ENCODE data around the gene C5orf58. TPM values are rescaled to one million over a fixed set of nuclear protein-coding genes. Genes with fewer than 3 reads are reported as not detected.
A peak's percentile ranks its signal among the peaks of the same experiment; 100 is the strongest.

The C5orf58 gene
- total RNA-seq, 1 donor from 2014 or later = not detected

DNA sequence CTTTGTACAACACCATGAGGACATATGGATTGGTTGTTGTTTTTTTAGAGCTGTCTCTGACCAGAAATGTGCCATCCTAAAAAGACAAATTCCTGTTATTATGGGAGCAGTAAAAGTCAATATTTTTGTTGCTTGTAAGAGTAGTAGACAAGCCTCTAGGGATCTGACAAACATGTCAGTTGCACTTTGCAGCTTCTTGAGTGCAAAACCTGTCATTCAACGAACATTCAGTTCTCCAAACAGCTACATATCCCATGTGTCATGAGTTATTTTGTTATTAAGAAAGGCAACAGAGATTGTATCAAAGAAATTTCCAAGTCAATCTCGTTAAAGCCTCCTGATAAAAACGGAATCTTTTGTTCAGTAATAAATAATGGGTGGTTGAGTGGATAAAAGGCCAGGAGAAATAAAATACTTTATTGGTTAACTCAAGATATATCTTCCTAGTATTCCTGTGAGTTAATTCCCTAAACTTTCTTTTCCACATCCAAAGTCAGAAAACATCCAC is 18.1 kb downstream of the C5orf58 start:
- no peak overlapping the region for H3K27ac Mint-ChIP-seq
- intact Hi-C loops (cut with micrococcal nuclease) = no loop called here
- peaks cover 13% of the 10 kb centered on the region for H3K9me3 Mint-ChIP-seq
- H3K27me3 Mint-ChIP-seq (ENCODE audit: low read depth) = no peaks in the 10 kb centered on the region
- peaks cover 27% of the 10 kb centered on the region for H3K4me1 Mint-ChIP-seq (ENCODE audit: low read depth)
- H3K4me3 Mint-ChIP-seq (ENCODE audit: low read depth) = no peak overlapping the region
- no peak for DNase-seq (ENCODE audit: low spot score)
- H3K36me3 Mint-ChIP-seq (ENCODE audit: low read depth) = peaks cover 98% of the 10 kb centered on the region

DNA sequence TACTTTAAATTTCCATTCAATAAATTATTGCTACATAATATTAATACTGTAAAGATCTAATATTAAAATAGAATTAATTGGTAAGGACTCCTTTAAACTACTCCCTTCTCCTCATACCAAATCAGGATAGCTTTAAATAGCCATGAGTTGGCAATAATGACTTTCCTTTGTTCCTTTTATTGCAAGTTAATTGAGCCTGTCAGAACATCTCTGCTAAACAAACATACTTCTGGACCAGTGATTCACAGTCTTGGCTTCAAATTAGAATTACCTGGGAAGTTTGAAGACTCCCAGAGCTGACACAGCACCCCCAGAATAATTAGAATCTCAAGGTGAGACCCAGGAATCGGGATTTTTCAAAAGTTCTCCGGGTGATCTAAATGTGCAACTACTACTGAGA is 18.7 kb downstream of the C5orf58 start:
- intact Hi-C loops (cut with micrococcal nuclease) = no loop called here

DNA sequence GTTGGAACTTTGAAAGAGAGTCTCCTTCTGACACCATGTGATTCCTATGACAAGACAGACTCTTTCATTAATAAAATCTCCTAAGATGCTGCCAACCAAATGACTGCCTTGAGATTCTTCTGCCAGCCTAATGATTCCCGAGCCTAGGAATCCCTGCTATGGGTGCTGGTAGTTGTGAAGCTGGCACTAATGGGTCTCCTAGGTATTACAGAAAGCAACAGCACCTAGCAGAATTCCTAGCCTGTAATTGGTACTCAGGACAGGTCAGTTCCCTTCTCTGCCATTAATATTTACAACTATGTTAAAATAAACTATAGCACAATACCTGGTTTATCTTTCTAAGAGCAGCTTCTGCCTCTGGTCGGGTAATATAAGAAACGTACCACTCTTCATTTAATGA is 19.3 kb downstream of the C5orf58 start:
- Mint-ChIP-seq H3K4me1 (ENCODE audit: low read depth) (peaks cover 35% of the 10 kb centered on the region), H3K27me3 (ENCODE audit: low read depth) (no peaks in the 10 kb centered on the region), H3K27ac (no peak overlapping the region), H3K4me3 (ENCODE audit: low read depth) (no peak overlapping the region), H3K36me3 (ENCODE audit: low read depth) (peaks cover 98% of the 10 kb centered on the region), H3K9me3 (peaks cover 5% of the 10 kb centered on the region)
- intact Hi-C loops (cut with micrococcal nuclease) = no loop called here
- no peak for DNase-seq (ENCODE audit: low spot score)

More for the DNA sequence above, 18.7 kb downstream of the C5orf58 start:
- Mint-ChIP-seq H3K27ac (no peak overlapping the region), H3K4me1 (ENCODE audit: low read depth) (peaks cover 31% of the 10 kb centered on the region), H3K36me3 (ENCODE audit: low read depth) (peaks cover 98% of the 10 kb centered on the region), H3K9me3 (peaks cover 10% of the 10 kb centered on the region), H3K27me3 (ENCODE audit: low read depth) (no peaks in the 10 kb centered on the region), H3K4me3 (ENCODE audit: low read depth) (no peak overlapping the region)
- no peak for DNase-seq (ENCODE audit: low spot score)

DNA sequence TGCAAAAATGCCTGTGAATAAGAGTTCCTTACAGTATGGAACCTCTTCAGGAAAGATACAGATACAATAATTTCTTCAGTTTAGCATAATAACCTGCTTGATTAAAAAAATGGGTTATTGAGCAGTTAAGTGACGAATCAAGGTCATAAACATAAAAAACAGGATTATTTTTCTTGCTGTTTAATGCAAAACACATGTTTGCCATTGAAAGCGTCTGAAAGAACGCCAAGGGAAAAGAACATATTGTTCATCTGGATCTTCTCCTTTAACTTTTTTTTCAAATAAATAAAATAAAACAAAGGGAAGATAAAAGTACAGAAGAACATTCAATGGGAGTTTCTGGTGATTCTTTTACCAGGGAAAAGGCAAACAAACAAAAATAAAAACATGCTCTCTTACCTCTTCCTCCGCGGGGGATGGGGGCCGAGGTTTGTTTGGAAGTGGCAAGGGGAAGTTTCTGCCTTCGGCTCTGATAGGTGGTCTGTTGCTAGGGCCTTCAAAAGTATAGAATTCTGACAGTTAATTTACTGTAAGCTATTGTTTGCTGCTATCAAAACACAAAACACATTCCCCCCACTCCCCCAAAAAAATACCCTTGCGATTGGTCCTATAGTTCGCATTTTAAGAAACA is 20.1 kb downstream of the C5orf58 start:
- peaks cover 37% of the 10 kb centered on the region for H3K4me1 Mint-ChIP-seq (ENCODE audit: low read depth)
- H3K27me3 Mint-ChIP-seq (ENCODE audit: low read depth) = no peaks in the 10 kb centered on the region
- peaks cover 98% of the 10 kb centered on the region for H3K36me3 Mint-ChIP-seq (ENCODE audit: low read depth)
- H3K4me3 Mint-ChIP-seq (ENCODE audit: low read depth) = no peak overlapping the region
- H3K9me3 Mint-ChIP-seq = no peaks in the 10 kb centered on the region
- no peak overlapping the region for H3K27ac Mint-ChIP-seq
- DNase-seq (ENCODE audit: low spot score) = no peak
- intact Hi-C loops (cut with micrococcal nuclease) = no loop called here

DNA sequence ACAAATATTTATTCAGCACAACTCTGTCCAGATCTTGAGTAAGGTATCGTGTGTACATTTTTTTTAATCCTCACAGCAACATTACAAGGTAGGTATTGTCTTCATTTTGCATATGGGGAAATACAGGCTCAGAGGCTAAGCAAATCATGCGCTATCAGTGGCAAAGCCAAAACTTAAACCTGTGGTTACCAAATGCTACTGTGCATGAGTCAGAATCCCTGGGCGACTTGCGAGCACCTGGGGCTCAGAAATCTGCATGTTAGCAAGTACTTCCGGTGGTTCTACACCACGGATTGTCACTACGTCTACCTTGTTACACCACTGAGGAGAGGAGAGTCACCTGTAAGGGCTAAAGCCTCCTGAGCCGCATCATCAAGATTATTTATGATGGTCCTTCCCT is 21.3 kb downstream of the C5orf58 start:
- Mint-ChIP-seq H3K4me3 (ENCODE audit: low read depth) (no peak overlapping the region), H3K27ac (peak overlapping the region; percentile 69), H3K9me3 (no peaks in the 10 kb centered on the region), H3K36me3 (ENCODE audit: low read depth) (peaks cover 97% of the 10 kb centered on the region), H3K4me1 (ENCODE audit: low read depth) (peaks cover 38% of the 10 kb centered on the region), H3K27me3 (ENCODE audit: low read depth) (no peaks in the 10 kb centered on the region)
- DNase-seq (ENCODE audit: low spot score) = peak; percentile 58
- intact Hi-C loops (cut with micrococcal nuclease) = loop anchor here (1.0 to 2.0 kb wide), 2 partner anchors 15 to 77 kb away; no protein-coding TSS in a partner anchor

DNA sequence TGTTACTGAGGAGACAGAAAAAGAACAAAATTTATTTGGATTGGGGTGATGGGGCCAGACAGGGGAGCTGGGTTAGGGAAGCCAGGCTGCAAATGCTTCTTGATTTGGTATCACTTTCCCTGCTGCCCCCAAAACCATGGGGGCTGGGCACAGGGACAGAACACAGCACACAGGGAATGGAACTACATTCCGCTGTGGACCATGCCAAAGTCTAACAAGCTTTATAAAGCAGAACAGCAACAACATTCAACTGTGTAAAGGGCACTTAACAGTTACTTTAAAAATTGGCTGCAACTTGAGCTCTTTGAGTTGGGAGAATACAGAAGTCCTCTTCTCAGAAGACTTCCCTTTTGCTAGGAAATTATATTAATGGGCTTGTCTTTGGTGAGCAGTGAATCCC is 23.8 kb downstream of the C5orf58 start:
- no peak for DNase-seq (ENCODE audit: low spot score)
- intact Hi-C loops (cut with micrococcal nuclease) = no loop called here
- Mint-ChIP-seq H3K9me3 (no peaks in the 10 kb centered on the region), H3K27me3 (ENCODE audit: low read depth) (no peaks in the 10 kb centered on the region), H3K4me1 (ENCODE audit: low read depth) (peaks cover 48% of the 10 kb centered on the region), H3K27ac (peak overlapping the region; percentile 38), H3K36me3 (ENCODE audit: low read depth) (peaks cover 98% of the 10 kb centered on the region), H3K4me3 (ENCODE audit: low read depth) (no peak overlapping the region)

DNA sequence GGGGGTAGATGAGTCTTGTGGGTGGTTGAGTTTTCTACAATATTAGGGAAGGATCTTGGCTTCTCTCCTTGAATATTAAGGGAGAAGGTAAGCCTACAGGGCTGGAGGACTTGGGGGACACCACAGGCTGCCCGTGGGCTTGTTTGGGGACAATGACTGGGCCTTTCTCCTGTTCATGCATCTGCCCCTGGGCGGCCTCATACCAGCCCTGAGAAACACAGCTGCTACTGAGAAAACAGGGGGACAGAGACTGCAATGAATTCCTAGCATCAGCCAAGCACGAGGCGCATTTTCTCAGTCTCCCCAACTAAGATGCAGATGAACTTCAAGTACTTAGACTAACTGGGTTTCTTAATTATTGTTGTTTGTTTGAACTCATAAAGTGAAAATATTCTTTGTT is 24.6 kb downstream of the C5orf58 start:
- Mint-ChIP-seq H3K27me3 (ENCODE audit: low read depth) (no peaks in the 10 kb centered on the region), H3K27ac (peak overlapping the region; percentile 56), H3K4me1 (ENCODE audit: low read depth) (peaks cover 56% of the 10 kb centered on the region), H3K36me3 (ENCODE audit: low read depth) (peaks cover 98% of the 10 kb centered on the region), H3K9me3 (no peaks in the 10 kb centered on the region), H3K4me3 (ENCODE audit: low read depth) (no peak overlapping the region)
- no peak for DNase-seq (ENCODE audit: low spot score)
- intact Hi-C loops (cut with micrococcal nuclease) = no loop called here

DNA sequence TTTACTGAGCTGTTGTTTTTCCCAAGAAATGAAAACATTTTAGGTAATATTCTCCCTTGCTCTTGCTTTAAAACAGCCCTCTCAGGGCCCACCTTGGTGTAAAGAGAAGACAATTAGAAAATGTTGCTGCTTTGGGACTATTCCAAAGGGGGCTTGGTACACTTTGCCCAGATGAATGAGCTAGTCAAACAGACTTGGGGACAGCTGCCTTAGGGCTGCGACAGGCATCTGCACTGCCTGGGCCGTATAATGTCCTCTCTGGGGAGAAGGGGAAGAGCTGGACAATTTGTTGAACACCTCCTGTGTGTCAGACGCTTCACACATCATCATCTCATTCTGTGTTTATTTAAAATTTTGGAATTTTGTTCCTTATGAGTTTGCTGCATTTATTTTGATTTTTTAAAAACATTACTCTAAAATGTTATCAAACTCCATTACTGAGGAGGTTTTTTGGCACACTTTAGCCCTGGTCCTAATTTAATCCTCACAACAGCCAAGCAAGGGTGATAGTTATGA is 28.8 kb downstream of the C5orf58 start:
- Mint-ChIP-seq H3K36me3 (ENCODE audit: low read depth) (peaks cover 89% of the 10 kb centered on the region), H3K9me3 (no peaks in the 10 kb centered on the region), H3K4me3 (ENCODE audit: low read depth) (no peak overlapping the region), H3K27ac (peak overlapping the region; percentile 90), H3K4me1 (ENCODE audit: low read depth) (peaks cover 63% of the 10 kb centered on the region), H3K27me3 (ENCODE audit: low read depth) (no peaks in the 10 kb centered on the region)
- DNase-seq (ENCODE audit: low spot score) = no peak
- intact Hi-C loops (cut with micrococcal nuclease) = no loop called here

DNA sequence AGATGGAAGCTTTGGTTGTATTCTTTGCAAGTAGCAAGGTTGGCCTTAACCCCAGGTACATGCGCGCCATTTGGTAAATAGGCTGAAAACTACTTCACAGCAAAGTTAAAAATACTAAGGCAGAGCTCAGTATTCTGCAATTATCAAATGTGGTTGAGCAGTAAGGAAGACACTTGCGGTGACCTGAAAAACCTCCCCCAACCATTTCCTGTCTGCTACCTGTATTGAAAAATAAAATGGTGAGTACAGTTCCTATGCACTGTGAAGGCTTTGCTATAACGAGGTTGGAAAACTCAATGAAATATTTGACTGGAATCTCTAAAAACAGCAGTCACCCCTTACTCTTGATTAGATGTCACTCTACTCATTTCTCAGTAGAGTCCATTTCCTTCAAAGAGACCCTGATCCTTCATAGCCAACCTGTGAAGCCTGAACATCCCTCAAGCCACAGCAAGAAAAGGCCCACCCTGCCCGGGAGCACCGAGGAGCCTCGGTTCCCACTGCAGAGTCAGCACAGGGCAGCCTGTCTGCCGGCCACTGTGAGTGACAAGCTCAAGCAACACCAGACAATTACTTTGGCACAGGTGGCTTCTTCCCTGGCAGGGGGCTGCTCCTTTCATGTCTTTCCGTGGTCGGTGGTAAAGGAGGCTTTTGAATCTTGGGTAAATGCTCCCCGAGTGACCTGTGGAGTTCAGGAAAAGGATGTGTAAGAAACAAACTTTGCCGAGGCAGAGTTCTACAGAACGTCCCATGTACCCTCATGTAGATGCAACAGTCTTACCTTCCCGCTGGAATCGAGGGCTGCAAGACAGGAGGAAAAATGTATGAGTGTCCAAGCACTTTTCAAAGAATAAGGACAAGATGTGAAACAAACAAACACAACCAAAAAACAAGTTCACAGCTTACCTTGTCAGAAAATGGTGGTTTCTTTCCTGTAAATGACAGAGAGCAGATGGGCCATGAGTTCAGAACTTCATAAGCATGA is 29.6 kb downstream of the C5orf58 start:
- no peak for DNase-seq (ENCODE audit: low spot score)
- peaks cover 66% of the 10 kb centered on the region for H3K4me1 Mint-ChIP-seq (ENCODE audit: low read depth)
- H3K9me3 Mint-ChIP-seq = no peaks in the 10 kb centered on the region
- intact Hi-C loops (cut with micrococcal nuclease) = no loop called here
- H3K36me3 Mint-ChIP-seq (ENCODE audit: low read depth) = peaks cover 89% of the 10 kb centered on the region
- peak overlapping the region; percentile 51 for H3K4me3 Mint-ChIP-seq (ENCODE audit: low read depth)
- peak overlapping the region; percentile 90 for H3K27ac Mint-ChIP-seq
- H3K27me3 Mint-ChIP-seq (ENCODE audit: low read depth) = no peaks in the 10 kb centered on the region

DNA sequence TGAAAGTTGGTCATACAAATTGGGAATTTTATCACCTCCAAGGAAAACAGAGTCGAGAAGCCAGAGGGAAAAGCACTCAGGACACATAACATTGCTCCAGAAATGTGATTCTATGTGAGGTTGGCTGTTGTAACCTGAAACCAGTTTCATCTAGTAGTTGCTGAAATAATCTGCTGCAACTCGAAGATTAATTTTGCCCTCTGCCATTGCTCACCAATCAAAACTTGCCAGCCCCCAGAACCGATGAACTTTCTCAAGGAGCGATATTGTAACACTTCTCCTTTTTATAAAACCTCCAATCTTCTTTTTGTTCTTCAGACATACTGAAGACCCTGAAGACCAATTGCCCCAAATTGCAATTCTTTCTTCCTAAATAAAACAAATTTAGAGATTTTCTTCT is 31.1 kb downstream of the C5orf58 start:
- Mint-ChIP-seq H3K36me3 (ENCODE audit: low read depth) (peaks cover 87% of the 10 kb centered on the region), H3K27me3 (ENCODE audit: low read depth) (no peaks in the 10 kb centered on the region), H3K27ac (peak overlapping the region; percentile 56), H3K9me3 (no peaks in the 10 kb centered on the region), H3K4me1 (ENCODE audit: low read depth) (peaks cover 73% of the 10 kb centered on the region), H3K4me3 (ENCODE audit: low read depth) (no peak overlapping the region)
- intact Hi-C loops (cut with micrococcal nuclease) = loop anchor here (2.0 kb wide), 1 partner anchor 15 kb away; no protein-coding TSS in a partner anchor
- no peak for DNase-seq (ENCODE audit: low spot score)

DNA sequence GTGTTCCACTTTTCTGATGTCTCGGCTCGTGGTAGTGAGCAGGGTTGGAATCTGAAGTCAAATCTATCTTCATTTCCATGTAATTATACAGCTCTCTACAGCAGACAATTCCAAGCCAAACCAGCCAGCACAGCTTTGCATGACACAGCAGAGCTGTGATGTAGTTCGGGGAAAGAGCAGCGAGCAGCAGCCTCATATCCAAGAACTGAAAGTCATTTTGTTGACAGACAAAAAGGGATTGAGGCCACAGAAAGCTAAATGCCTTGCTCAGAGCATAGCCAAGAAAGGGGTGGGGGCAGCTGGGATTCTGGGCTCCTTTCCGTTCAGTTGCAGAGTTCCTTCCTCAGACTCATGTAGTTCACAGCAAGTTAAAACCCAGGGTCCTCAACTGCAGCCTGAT is 32.7 kb downstream of the C5orf58 start:
- H3K36me3 Mint-ChIP-seq (ENCODE audit: low read depth) = peaks cover 86% of the 10 kb centered on the region
- H3K4me3 Mint-ChIP-seq (ENCODE audit: low read depth) = no peak overlapping the region
- H3K27ac Mint-ChIP-seq = peak overlapping the region; percentile 22
- H3K27me3 Mint-ChIP-seq (ENCODE audit: low read depth) = no peaks in the 10 kb centered on the region
- no peaks in the 10 kb centered on the region for H3K9me3 Mint-ChIP-seq
- no peak for DNase-seq (ENCODE audit: low spot score)
- intact Hi-C loops (cut with micrococcal nuclease) = loop anchor here (2.0 to 5.0 kb wide), 3 partner anchors 13 to 1912 kb away; no protein-coding TSS in a partner anchor
- peaks cover 80% of the 10 kb centered on the region for H3K4me1 Mint-ChIP-seq (ENCODE audit: low read depth)

DNA sequence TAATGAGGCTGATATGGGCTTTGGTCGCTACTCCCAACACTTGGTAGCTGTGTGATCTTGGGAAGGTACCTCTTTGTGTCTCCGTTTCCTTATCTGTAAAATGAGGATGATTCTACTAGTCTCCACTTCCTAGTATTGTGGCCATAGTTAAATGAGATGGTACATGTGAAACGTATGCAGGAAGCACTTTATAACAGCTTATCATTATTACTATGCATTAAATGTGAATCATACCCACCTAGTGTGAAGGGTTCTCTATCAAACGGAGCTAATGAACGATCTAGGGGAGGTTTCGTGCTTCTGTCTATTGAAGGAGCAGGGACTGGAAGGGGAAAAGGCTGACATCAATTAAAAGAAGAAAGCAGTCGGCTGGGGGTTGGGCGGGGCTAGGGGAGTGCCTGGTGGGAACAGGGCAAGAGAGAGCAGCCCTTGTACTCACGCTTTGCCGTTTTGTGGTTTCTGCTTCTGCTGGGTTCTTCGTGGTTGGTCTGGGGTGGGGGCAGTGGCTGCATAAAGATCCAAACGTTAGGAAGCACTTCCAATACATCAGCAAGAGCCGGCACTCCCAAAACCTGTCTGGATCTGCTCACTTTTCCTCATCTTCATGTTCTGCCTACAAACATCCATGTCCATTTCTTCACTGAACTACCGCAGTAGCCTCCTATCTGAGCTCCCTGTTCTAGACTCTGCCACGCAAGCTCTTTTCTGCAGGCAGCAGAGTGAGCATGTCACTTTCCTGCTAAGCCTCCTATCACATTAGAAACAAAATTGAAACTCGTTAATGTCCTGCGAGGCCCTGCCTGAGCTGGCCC is 34.0 kb downstream of the C5orf58 start:
- H3K27ac Mint-ChIP-seq = peak overlapping the region; percentile 88
- DNase-seq (ENCODE audit: low spot score) = no peak
- peaks cover 86% of the 10 kb centered on the region for H3K36me3 Mint-ChIP-seq (ENCODE audit: low read depth)
- H3K9me3 Mint-ChIP-seq = no peaks in the 10 kb centered on the region
- peaks cover 83% of the 10 kb centered on the region for H3K4me1 Mint-ChIP-seq (ENCODE audit: low read depth)
- peak overlapping the region; percentile 68 for H3K4me3 Mint-ChIP-seq (ENCODE audit: low read depth)
- H3K27me3 Mint-ChIP-seq (ENCODE audit: low read depth) = no peaks in the 10 kb centered on the region
- intact Hi-C loops (cut with micrococcal nuclease) = loop anchor here (2.0 to 5.0 kb wide), 3 partner anchors 36 to 1911 kb away; no protein-coding TSS in a partner anchor

Measured in activated T-helper 2 cell treated with anti-CD3 and anti-CD28 coated beads, Interferon-gamma antibody, Interleukin-2, Interleukin-4, amounts not matched to agents 10 μg/mL and 5 μg/mL and 100 μg/mL, durations not matched to agents 14 hours and 24 hours and 36 hours (primary cell).